GM18951 (cell line): ENCODE data around the gene CDK2.

Experiments used
- POLR2A ChIP-seq: IDR thresholded peaks from 4 replicates; pipeline ENCODE4 v1.6.1; 2011; ENCODE audit warnings: mild to moderate bottlenecking; ENCODE audit not compliant: insufficient read length, insufficient read depth; ENCODE audit errors: extremely low read depth
- in situ Hi-C: fragments of 300-500 bp; cut with MboI; formaldehyde crosslinking; loops from one replicate; pipeline ENCODE4 v1.12.0; 2022; ENCODE audit warnings: low sequenced_read_pairs, mixed read lengths, inconsistent platforms; ENCODE audit not compliant: unreplicated experiment

CDK2 gene

GRCh38 chr12:56020423-56021184 lies 54.0 kb downstream of the CDK2 start, which contains the start of gene IKZF4:
TSS of gene IKZF4 (plus strand) at chr12:56021043. CDS start at chr12:56021494, 451 bp downstream.
- in situ Hi-C loops: no loop called here
- no peak for TF ChIP-seq POLR2A

GRCh38 chr12:56021889-56022497 lies 55.4 kb downstream of the CDK2 start:
- in situ Hi-C loops: no loop called here
- no peak for TF ChIP-seq POLR2A
